CD4-positive, alpha-beta T cell treated with Interferon alpha-2 for 1 hour (primary cell): Measurements from ENCODE around the gene SLC7A6OS.

Experiments used
- DNase-seq, 2 donors: peaks; one replicate each; pipeline ENCODE4 v3.0.0-alpha.2; 2020 to 2022

SLC7A6OS gene

GRCh38 chr16:68343137-68343536, 32.4 kb upstream of the SLC7A6OS start:
- no peak for DNase-seq

- no peak for DNase-seq
These were observed 31.9 kb upstream of the SLC7A6OS start for GRCh38 chr16:68342620-68343019.

GRCh38 chr16:68339214-68339613, 28.5 kb upstream of the SLC7A6OS start:
- no peak for DNase-seq

DNA sequence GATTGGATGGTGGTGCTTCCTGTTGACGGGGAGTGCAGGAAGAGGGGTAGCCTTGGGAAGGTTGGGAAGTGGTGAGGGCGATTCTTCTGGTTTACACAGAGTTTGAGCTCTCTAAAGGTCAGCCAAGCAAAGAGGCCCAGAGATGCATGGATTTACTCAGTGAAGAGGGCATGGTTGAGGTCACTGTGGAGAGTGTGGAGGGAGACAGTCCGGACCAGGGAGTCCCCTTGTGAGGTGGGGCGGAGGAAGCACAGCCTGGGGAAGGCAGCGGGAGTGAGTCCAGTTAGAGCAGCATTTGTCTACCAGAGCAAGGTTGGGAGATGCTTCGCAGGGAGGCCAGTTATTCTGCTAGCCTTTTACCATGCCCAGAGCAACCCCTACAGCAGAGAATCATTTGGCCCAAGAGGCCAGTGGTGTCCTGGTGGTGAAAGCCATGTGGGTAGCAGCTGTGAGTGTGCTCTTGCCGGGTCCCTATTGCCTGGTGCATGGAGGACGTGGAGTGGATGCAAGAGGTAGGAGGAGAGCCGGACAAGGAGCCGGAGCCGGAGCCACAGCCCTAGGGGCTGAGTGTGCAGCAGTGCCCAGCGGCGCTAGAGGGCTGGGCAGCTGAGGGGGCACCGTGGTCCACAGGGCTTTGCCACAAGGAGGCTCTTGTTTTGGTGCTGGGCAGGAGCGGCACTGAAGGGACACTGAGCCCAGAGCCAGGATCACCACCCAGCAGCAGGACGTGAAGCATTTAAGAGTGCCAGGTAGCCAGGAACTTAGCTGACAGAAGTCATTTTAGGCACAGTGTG, 27.8 kb upstream of the SLC7A6OS start:
- no peak for DNase-seq

GRCh38 chr16:68335175-68335574, 24.4 kb upstream of the SLC7A6OS start:
- no peak for DNase-seq

DNA sequence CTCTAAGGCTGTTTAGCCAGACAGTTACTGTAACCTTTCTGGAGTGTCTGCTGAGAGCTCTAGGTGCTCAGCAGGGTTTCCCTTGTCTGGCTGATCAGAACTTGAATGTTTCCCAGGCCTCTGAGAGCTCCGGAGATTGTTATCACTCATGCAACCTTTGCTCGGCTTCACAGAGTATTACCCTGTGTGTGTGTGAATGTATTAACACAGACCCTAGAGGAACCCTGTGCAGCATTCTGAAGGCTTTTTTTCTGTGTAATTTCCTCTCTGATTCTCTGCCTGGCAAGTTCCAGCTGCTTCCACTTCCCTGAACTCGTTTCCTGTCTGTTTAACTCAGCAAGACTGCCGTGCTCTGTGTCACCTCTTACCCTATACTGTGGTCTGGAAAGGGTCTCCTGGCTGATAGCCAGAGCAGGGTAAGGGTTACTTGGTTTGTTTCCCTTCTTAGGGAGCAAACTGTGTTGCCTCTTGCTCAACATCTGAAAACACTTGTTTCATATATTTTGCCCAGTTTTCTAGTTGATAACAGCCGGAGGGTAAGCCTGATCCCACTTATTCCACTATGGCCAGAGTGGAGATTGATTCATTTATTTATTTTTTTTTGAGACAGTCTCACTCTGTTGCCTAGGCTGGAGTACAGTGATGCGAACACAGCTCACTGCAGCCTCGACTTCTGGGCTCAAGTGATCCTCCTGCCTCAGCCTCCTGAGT, 21.8 kb upstream of the SLC7A6OS start:
- no peak for DNase-seq

- no peak for DNase-seq
These were observed 21.2 kb upstream of the SLC7A6OS start for GRCh38 chr16:68331879-68332410.

DNA sequence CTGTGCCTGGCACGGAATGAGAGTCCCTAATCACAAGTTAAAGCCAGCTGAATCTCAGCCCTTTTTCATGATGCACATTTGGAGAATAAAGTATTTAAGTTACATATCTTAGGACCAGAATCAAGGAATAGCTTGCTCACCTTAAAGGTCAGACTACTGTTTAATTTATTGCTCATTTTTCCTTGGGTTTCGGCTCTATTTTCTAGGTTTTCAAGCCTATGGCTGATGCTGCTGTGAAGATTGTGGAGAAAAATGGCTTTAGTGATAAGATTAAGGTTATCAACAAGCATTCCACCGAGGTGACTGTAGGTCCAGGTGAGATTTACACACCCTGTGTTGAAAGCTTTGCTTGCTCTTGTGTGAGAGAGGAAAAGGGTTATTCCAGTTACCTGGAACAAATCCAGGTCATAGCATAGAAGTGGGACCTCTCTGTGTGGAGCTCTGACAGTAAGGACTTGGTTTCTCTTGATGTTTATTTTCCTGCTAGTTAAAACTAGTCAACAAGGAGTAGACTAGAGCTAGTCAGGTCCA, 18.2 kb upstream of the SLC7A6OS start:
- DNase-seq, result no peak

- peak; percentile 80 to 86 for DNase-seq
These were observed 17.6 kb upstream of the SLC7A6OS start for GRCh38 chr16:68328151-68328859.

GRCh38 chr16:68324780-68325357, 14.1 kb upstream of the SLC7A6OS start:
- DNase-seq, result no peak

DNA sequence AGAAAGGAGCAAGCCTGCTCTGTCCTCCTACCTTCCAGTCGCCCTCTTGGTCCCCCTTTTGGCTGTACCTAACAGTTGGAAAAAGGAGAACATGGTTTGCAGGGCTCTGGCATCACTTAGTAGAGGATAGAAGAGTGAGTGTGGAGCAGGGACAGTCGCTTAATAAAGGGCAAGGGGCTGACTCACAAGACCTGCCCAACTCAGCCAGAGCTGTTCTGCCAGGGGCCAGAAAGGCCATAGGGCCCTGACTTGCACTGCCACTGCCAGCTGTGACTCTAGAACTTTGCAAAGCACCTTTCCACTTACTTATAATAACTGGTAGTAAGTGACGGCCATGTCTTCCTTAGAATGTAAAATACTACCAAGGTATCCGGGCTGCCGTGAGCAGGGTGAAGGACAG, 13.6 kb upstream of the SLC7A6OS start:
- no peak for DNase-seq

GRCh38 chr16:68319185-68319908, 8.6 kb upstream of the SLC7A6OS start:
- DNase-seq, result no peak

DNA sequence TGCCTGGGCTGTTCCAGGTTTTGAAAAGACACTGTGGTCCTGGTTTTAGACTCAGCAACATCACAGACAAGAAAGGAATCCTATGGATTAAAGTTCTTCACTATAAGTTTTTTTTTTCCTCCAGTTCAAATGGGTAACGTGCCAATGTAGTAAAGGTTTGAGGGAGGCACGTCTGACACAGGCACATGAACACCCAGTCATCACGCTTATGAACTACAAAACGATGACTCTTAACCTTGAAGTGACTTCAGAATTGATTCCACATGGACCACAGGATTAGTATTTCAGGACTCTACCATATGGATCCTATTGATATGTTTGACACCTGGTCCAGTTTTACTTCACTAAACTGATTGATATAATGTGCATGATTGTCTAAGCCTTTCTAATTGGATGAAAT, 2.4 kb upstream of the SLC7A6OS start:
- no peak for DNase-seq

DNA sequence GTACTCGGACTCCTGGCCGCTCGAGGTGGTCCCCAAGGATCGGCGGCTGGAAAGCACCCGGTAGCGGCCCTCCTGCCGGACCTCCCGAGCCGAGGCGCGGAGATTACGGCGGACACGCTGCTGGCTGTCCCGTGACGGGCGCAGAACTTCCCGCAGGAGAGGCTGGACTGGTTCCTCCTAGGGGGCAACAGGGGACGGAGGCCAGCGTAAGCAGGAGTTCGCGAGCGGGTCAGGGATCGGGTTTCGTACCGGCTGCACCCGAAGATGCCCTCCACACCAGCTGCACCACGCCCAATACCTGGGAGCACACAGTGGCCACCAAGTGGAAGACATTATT, 341 bp downstream of the SLC7A6OS start:
- DNase-seq, result peak in 1 of 2 donors; percentile 6

GRCh38 chr16:68309799-68310198, 947 bp downstream of the SLC7A6OS start:
- DNase-seq, result no peak

DNA sequence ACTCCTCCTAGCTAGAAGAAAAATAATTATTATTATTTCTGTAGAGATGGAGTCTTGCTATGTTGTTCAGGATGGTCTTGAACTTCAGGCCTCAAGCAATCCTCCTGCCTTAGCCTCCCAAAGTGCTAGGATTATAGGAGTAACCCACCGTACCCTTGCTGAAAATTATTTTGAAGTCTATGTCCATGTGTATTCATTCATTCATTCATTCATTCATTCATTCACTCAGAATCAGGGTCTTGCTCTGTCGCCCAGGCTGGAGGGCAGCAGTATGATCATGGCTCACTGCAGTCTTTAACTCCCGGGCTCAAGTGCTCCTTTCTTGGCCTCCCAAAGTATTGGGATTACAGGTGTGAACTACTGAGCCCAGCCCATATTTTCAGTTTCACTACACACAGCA, 4.1 kb downstream of the SLC7A6OS start:
- no peak for DNase-seq

- DNase-seq, result no peak
These were observed 9.8 kb downstream of the SLC7A6OS start for GRCh38 chr16:68300734-68301459.

GRCh38 chr16:68299571-68300453, 10.9 kb downstream of the SLC7A6OS start:
- DNase-seq, result no peak

DNA sequence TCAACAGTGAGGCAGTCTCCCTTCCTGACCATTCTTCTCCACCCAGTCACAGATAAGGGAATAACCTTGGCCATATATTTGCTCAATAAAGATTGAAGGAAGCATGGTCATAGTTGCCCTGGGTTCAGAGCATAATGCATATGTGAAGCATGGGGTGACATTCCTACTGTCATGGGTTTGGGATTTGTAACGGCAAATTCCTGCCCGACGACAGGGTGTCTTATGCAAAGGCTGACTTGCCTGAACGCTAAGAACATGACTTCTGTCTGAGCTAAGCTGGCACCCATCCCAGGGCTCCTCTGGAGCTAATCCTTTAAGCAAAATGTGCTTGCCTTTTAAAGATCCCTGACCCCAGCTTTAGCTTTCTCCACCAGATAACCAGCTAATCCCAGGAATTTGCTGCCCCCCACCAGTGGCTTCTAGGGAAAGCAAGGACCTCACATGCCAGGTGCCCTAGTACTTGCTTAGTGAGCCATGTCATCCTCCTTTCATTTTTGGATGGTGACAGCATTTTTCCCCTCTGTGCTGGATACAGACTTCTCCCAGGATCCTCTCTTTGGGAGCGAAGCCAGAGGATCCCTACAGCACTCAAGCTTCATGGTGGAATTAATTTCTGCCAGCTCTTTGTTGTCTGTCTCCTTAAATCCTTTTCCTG, 11.7 kb downstream of the SLC7A6OS start:
- no peak for DNase-seq

DNA sequence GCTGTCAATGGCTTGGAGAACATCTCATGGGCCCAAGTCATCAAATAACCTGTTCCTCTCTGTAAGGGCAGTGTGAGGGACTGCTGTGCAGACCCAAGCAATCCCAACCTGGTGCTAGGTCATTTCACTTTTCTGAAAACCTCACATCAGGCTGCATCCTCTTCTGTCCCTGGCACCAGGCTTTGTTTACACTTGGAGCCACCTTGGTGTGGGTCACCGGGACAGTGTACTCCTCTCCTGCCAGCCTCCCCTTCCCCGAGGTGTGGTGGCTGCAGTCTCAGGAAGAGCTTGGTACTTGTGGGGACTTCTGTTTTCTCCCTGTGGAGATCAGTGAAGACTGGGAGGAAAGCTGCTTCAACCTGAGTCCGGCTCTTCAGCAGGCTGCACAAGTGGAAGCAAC, 12.4 kb downstream of the SLC7A6OS start:
- DNase-seq, result no peak
